Right renal cortex interstitium (tissue), 3 donors: ENCODE data around the gene ISG20L2. TPM values are rescaled to one million over a fixed set of nuclear protein-coding genes. Genes with fewer than 3 reads are reported as not detected.

ENCODE experiments used
- DNase-seq, 3 donors: peaks; one replicate each; pipeline ENCODE4 v3.0.0-alpha.2; 2013; ENCODE audit warnings: low read depth in 3 of 3, low spot score in 2 of 3
- polyA plus RNA-seq, 3 donors: library from polyadenylated mRNA; unstranded; fragments of 120-200 nt; gene quantifications; one replicate each; pipeline ENCODE4 v1.2.1, GENCODE V29; 2013; ENCODE audit not compliant: insufficient read length in 3 of 3

ISG20L2 gene
- polyA plus RNA-seq, 3 donors = 39.9 to 49.2 (median 44.6) TPM

GRCh38 chr1:156755527-156755950 lies 27.0 kb upstream of the ISG20L2 start:
- no peak for DNase-seq

GRCh38 chr1:156754219-156754618 lies 25.7 kb upstream of the ISG20L2 start:
- DNase-seq = no peak

GRCh38 chr1:156752843-156753482 lies 24.4 kb upstream of the ISG20L2 start:
- DNase-seq = no peak

- peak in 2 of 3 donors; percentile 86 to 93 for DNase-seq
Observed at GRCh38 chr1:156751757-156752481, 23.4 kb upstream of the ISG20L2 start.

GRCh38 chr1:156751451-156751756 lies 22.8 kb upstream of the ISG20L2 start, which contains the start of gene HDGF:
HDGF (minus strand) TSS chr1:156751675; CDS start chr1:156751429, 246 bp downstream.
- no peak for DNase-seq

GRCh38 chr1:156750711-156751450 lies 22.3 kb upstream of the ISG20L2 start:
- no peak for DNase-seq

GRCh38 chr1:156750191-156750672 lies 21.7 kb upstream of the ISG20L2 start:
- DNase-seq = no peak

- DNase-seq = no peak
Observed at GRCh38 chr1:156749419-156750118, 21.0 kb upstream of the ISG20L2 start.

- no peak for DNase-seq
Observed at GRCh38 chr1:156748670-156749418, 20.3 kb upstream of the ISG20L2 start.

- DNase-seq = no peak
Observed at GRCh38 chr1:156747742-156748669, 19.4 kb upstream of the ISG20L2 start.

- DNase-seq = no peak
Observed at GRCh38 chr1:156746728-156747631, 18.4 kb upstream of the ISG20L2 start.

- DNase-seq = no peak
Observed at GRCh38 chr1:156746406-156746727, 17.8 kb upstream of the ISG20L2 start.

- no peak for DNase-seq
Observed at GRCh38 chr1:156745881-156746280, 17.3 kb upstream of the ISG20L2 start.

GRCh38 chr1:156744786-156745419 lies 16.3 kb upstream of the ISG20L2 start:
- no peak for DNase-seq

GRCh38 chr1:156744344-156744743 lies 15.8 kb upstream of the ISG20L2 start:
- DNase-seq = no peak

GRCh38 chr1:156743367-156744302 lies 15.1 kb upstream of the ISG20L2 start:
- no peak for DNase-seq

GRCh38 chr1:156742801-156743200 lies 14.2 kb upstream of the ISG20L2 start:
- DNase-seq = no peak
